NCI-H82 treated with DMSO at 0.1 percent for 48 hours (cell line): Measurements from ENCODE around the gene UGT2B28.
"Not testable (repeated sequence)": the region's sequence is repeated elsewhere in the genome, so short reads cannot be mapped to it uniquely, and the experiment has no call there.

Source experiments
- DNase-seq: peaks from one replicate; lab custom pipeline; 2025; ENCODE audit not compliant: unreplicated experiment; lab: John Stamatoyannopoulos, UW

Gene UGT2B28

DNA sequence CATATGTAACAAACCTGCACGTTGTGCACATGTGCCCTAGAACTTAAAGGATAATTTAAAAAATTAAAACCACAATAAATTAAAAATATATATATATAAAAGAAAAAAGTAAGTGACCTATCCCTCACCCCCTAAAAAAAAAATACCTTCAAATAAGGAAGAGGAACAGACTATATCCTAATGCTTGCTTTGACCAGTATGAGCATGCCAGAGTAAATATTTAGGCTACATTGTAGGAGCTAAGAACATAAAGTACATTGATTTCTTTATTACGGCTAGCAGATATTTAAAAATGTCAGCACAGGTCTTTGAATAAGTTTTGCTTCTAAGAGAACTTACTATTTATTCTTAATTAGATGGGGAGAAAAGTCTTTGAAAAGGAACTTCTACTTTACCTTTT lies 62.8 kb downstream of the UGT2B28 start:
- not testable (repeated sequence) for DNase-seq

DNA sequence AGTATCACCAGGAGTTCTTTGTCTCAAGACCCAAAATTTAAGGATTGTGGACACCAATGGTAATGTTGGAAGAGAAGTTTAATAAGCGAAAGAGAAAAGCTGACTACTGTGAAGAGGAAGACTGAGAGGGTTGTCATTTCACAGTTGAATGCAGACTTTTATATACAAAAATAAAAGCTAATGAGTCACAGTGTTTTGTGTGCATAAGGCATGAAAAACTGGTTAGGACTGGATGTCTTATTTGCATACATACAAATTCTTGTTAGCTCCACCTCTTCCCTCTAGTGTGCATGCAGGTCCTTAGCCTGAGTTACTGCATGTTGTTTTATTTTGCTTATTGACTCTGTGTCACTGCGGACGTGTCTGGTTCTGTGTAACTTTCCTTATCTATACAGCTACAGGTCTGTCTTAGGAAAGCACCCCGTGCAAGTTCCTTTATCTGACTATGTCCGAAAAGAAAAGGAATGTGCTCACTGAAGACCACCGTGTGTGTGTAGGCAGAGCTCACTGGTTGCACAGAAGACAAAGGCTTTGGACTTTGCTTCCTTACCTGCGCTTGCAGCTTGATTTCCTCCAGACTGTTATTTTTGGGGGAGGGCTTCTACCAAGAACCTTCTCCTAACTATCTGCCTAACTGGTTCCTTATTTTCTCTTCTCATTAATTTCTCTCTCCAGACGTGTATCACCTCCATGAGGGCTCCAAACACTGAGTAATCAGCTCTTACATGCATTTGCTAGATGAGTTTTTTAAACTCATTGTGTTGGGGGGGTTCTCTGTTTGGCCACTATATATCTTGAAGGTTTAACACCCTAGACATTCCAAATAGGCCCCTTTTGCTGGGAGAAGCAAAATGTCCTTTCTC lies 63.5 kb downstream of the UGT2B28 start:
- not testable (repeated sequence) for DNase-seq
